WTC11 (cell line): ENCODE results near the gene AQP3. TPM values are rescaled to one million over a fixed set of nuclear protein-coding genes. Genes with fewer than 3 reads are reported as not detected.

Experiments used
- ATAC-seq: fragments of 200-7000 bp; cut with Tn5 transposase; 2 replicates; pipeline ENCODE4 v1.10.0; 2021; ENCODE audit warnings: mild to moderate bottlenecking, moderate library complexity
- CTCF ChIA-PET: fragments of 300-600 bp; sonication (Branson Sonifier 250); formaldehyde crosslinking; loops from one replicate; lab custom pipeline; 2021; ENCODE audit warnings: antibody characterized with exemption; lab: Charles Lee
- POLR2A ChIA-PET: fragments of 350-600 bp; sonication (Branson Sonifier 250); formaldehyde crosslinking; loops from one replicate; lab custom pipeline; 2021; ENCODE audit warnings: antibody characterized with exemption; lab: Charles Lee
- DNase-seq: peaks from one replicate; pipeline ENCODE4 v3.0.0; 2021; ENCODE audit warnings: low spot score
- H3K27ac Mint-ChIP-seq: 2 replicates; pipeline ENCODE4 v1.8.0; 2021; ENCODE audit warnings: mixed read lengths
- H3K27me3 Mint-ChIP-seq: 2 replicates; pipeline ENCODE4 v1.8.0; 2021; ENCODE audit warnings: low read depth, mild to moderate bottlenecking, moderate library complexity, mixed read lengths
- H3K36me3 Mint-ChIP-seq: 2 replicates; pipeline ENCODE4 v1.8.0; 2021; ENCODE audit warnings: mixed read lengths
- H3K4me1 Mint-ChIP-seq: 2 replicates; pipeline ENCODE4 v1.8.0; 2022; ENCODE audit warnings: mixed read lengths
- H3K4me3 Mint-ChIP-seq: 2 replicates; pipeline ENCODE4 v1.8.0; 2021; ENCODE audit warnings: mild to moderate bottlenecking, moderate library complexity, mixed read lengths
- H3K9me3 Mint-ChIP-seq: 2 replicates; pipeline ENCODE4 v1.8.0; 2021; ENCODE audit warnings: mixed read lengths
- AFF4 ChIP-seq: sonication (generic); formaldehyde crosslinking; IDR thresholded peaks from 2 replicates; pipeline ENCODE4 v1.8.1; 2023; ENCODE audit warnings: mild to moderate bottlenecking, missing genetic modification reagents, borderline replicate concordance
- ATF1 ChIP-seq: sonication (generic); formaldehyde crosslinking; IDR thresholded peaks from 2 replicates; pipeline ENCODE4 v1.8.1; 2023; ENCODE audit warnings: mild to moderate bottlenecking, moderate library complexity, missing genetic modification reagents
- E2F5 ChIP-seq: sonication (generic); formaldehyde crosslinking; IDR thresholded peaks from 2 replicates; pipeline ENCODE4 v1.8.1; 2022; ENCODE audit warnings: mild to moderate bottlenecking, moderate library complexity, missing genetic modification reagents
- ELF4 ChIP-seq: sonication (generic); formaldehyde crosslinking; IDR thresholded peaks from 2 replicates; pipeline ENCODE4 v1.8.1; 2022; ENCODE audit warnings: low read depth, mild to moderate bottlenecking, moderate library complexity, missing genetic modification reagents
- EMX1 ChIP-seq: fragments of 250-450 bp; sonication (Bioruptor Pico); IDR thresholded peaks from 2 replicates; pipeline ENCODE4 v1.8.0; 2021; ENCODE audit warnings: mild to moderate bottlenecking
- ETV6 ChIP-seq: sonication (generic); formaldehyde crosslinking; IDR thresholded peaks from 2 replicates; pipeline ENCODE4 v1.8.1; 2022; ENCODE audit warnings: mild to moderate bottlenecking, missing genetic modification reagents
- FOXK1 ChIP-seq: sonication (generic); formaldehyde crosslinking; IDR thresholded peaks from 2 replicates; pipeline ENCODE4 v1.8.0; 2022; ENCODE audit warnings: mild to moderate bottlenecking, moderate library complexity, missing genetic modification reagents
- GABPB1 ChIP-seq: sonication (generic); formaldehyde crosslinking; IDR thresholded peaks from 2 replicates; pipeline ENCODE4 v1.8.1; 2023; ENCODE audit warnings: mild to moderate bottlenecking, missing genetic modification reagents
- GTF2I ChIP-seq: fragments of 250-450 bp; sonication (Bioruptor Pico); conservative IDR thresholded peaks from 2 replicates; pipeline ENCODE4 v1.4.0; 2021; ENCODE audit warnings: mild to moderate bottlenecking
- HMGXB4 ChIP-seq: sonication (generic); formaldehyde crosslinking; IDR thresholded peaks from 2 replicates; pipeline ENCODE4 v1.8.1; 2023; ENCODE audit warnings: mild to moderate bottlenecking, moderate library complexity, missing genetic modification reagents
- MAX ChIP-seq: sonication (generic); formaldehyde crosslinking; IDR thresholded peaks from 2 replicates; pipeline ENCODE4 v1.8.0; 2022; ENCODE audit warnings: mild to moderate bottlenecking, missing genetic modification reagents
- MYBL2 ChIP-seq: sonication (generic); formaldehyde crosslinking; IDR thresholded peaks from 2 replicates; pipeline ENCODE4 v1.8.1; 2023; ENCODE audit warnings: mild to moderate bottlenecking, moderate library complexity, missing genetic modification reagents
- NR3C1 ChIP-seq: sonication (generic); formaldehyde crosslinking; conservative IDR thresholded peaks from 2 replicates; pipeline ENCODE4 v1.8.1; 2023; ENCODE audit warnings: low read depth, mild to moderate bottlenecking, missing genetic modification reagents
- RORB ChIP-seq: fragments of 250-450 bp; sonication (Bioruptor Pico); IDR thresholded peaks from 2 replicates; pipeline ENCODE4 v1.9.0; 2021; ENCODE audit warnings: mild to moderate bottlenecking
- SP1 ChIP-seq: sonication (generic); formaldehyde crosslinking; conservative IDR thresholded peaks from 2 replicates; pipeline ENCODE4 v1.8.1; 2022; ENCODE audit warnings: missing genetic modification reagents
- TEAD1 ChIP-seq: sonication (generic); formaldehyde crosslinking; IDR thresholded peaks from 2 replicates; pipeline ENCODE4 v1.8.0; 2022; ENCODE audit warnings: mild to moderate bottlenecking, missing genetic modification reagents
- TP53 ChIP-seq: sonication (generic); formaldehyde crosslinking; IDR thresholded peaks from 2 replicates; pipeline ENCODE4 v1.8.1; 2023; ENCODE audit warnings: mild to moderate bottlenecking, missing genetic modification reagents
- USF1 ChIP-seq: sonication (generic); formaldehyde crosslinking; IDR thresholded peaks from 2 replicates; pipeline ENCODE4 v1.8.0; 2022; ENCODE audit warnings: mild to moderate bottlenecking, missing genetic modification reagents
- ZNF232 ChIP-seq: sonication (generic); formaldehyde crosslinking; IDR thresholded peaks from 2 replicates; pipeline ENCODE4 v1.8.0; 2022; ENCODE audit warnings: mild to moderate bottlenecking, missing genetic modification reagents
- ZNF416 ChIP-seq: fragments of 250-450 bp; sonication (Bioruptor Pico); IDR thresholded peaks from 2 replicates; pipeline ENCODE4 v1.9.0; 2021; ENCODE audit warnings: mild to moderate bottlenecking, inconsistent platforms
- ZNF425 ChIP-seq: fragments of 250-450 bp; sonication (Bioruptor Pico); conservative IDR thresholded peaks from 2 replicates; pipeline ENCODE4 v1.9.0; 2021; ENCODE audit warnings: mild to moderate bottlenecking
- ZSCAN18 ChIP-seq: fragments of 250-450 bp; sonication (Bioruptor Pico); IDR thresholded peaks from 2 replicates; pipeline ENCODE4 v2.1.2; 2022; ENCODE audit warnings: mild to moderate bottlenecking, moderate library complexity
- total RNA-seq: library from RNA; stranded (reverse); gene quantifications from 3 replicates; pipeline ENCODE4 v1.2.3, GENCODE V29; 2021

AQP3 gene
- total RNA-seq, 1 experiment from 2014 or later = 3.0 TPM

GRCh38 chr9:33450621-33451146 is 3.3 kb upstream of the AQP3 start (continued):
- no peak for TF ChIP-seq GTF2I (CRISPR knock-in tag)
- TF ChIP-seq TEAD1 (CRISPR knock-in tag) = no peak
- no peak for TF ChIP-seq RORB (CRISPR knock-in tag)

GRCh38 chr9:33449715-33450114 is 2.3 kb upstream of the AQP3 start:
- TF ChIP-seq GABPB1 (CRISPR knock-in tag) = no peak
- no peak for TF ChIP-seq AFF4 (CRISPR knock-in tag)
- no peak for TF ChIP-seq EMX1 (CRISPR knock-in tag)
- TF ChIP-seq NR3C1 (CRISPR knock-in tag) = no peak
- no peak for TF ChIP-seq FOXK1 (CRISPR knock-in tag)
- no peak for TF ChIP-seq TP53 (CRISPR knock-in tag)
- no peak for TF ChIP-seq SP1
- no peak for TF ChIP-seq MYBL2 (CRISPR knock-in tag)
- no peak for TF ChIP-seq HMGXB4
- CTCF ChIA-PET = interaction anchor here (0.8 to 3.4 kb wide), 4 partner anchors 17 to 75 kb away, joined by 3 to 44 read pairs (median 5); no protein-coding TSS in a partner anchor
- Mint-ChIP-seq H3K27ac (no peak overlapping the region), H3K4me1 (peaks cover 39% of the 10 kb centered on the region), H3K36me3 (no peaks in the 10 kb centered on the region), H3K27me3 (peaks cover 28% of the 10 kb centered on the region), H3K4me3 (no peak overlapping the region), H3K9me3 (no peaks in the 10 kb centered on the region)
- no peak for DNase-seq
- ATAC-seq = no peak
- POLR2A ChIA-PET = no interaction called here

- POLR2A ChIA-PET = interaction anchor here (1.3 to 1.8 kb wide), 2 partner anchors 73 to 76 kb away, joined by 5 read pairs; partner anchors contain the start of gene ANKRD18B
- CTCF ChIA-PET = interaction anchor here (0.6 to 3.4 kb wide), 20 partner anchors 10 to 290 kb away, joined by 3 to 44 read pairs (median 5); partner anchors contain the start of genes NFX1 and NOL6
- DNase-seq = no peak
- Mint-ChIP-seq H3K36me3 (no peaks in the 10 kb centered on the region), H3K9me3 (no peaks in the 10 kb centered on the region), H3K27me3 (peaks cover 28% of the 10 kb centered on the region), H3K4me3 (peak overlapping the region; percentile 72), H3K4me1 (peaks cover 41% of the 10 kb centered on the region), H3K27ac (no peak overlapping the region)
- no peak for ATAC-seq
- TF ChIP-seq FOXK1 (CRISPR knock-in tag) = no peak
- no peak for TF ChIP-seq ZNF416 (CRISPR knock-in tag)
- no peak for TF ChIP-seq USF1 (CRISPR knock-in tag)
- TF ChIP-seq ATF1 (CRISPR knock-in tag) = no peak
- no peak for TF ChIP-seq E2F5 (CRISPR knock-in tag)
- TF ChIP-seq MAX (CRISPR knock-in tag) = no peak
- TF ChIP-seq ETV6 (CRISPR knock-in tag) = no peak
- no peak for TF ChIP-seq ZNF425 (CRISPR knock-in tag)
- TF ChIP-seq ELF4 (CRISPR knock-in tag) = no peak
- TF ChIP-seq ZNF232 (CRISPR knock-in tag) = no peak
- no peak for TF ChIP-seq ZSCAN18 (CRISPR knock-in tag)
Observed at GRCh38 chr9:33447799-33448553, 583 bp upstream of the AQP3 start.
